GM12878 (cell line): ENCODE results near the gene TIMM10.

Source experiments
- POLR2AphosphoS5 ChIP-seq: IDR thresholded peaks from 2 replicates; pipeline ENCODE4 v1.6.1; 2011; ENCODE audit warnings: mild to moderate bottlenecking, low read length, inconsistent platforms
- SUPT20H ChIP-seq: IDR thresholded peaks from 2 replicates; pipeline ENCODE4 v1.6.1; 2011; ENCODE audit warnings: low read depth, mild to moderate bottlenecking, low read length, moderate library complexity, borderline replicate concordance; ENCODE audit not compliant: control insufficient read depth
- TF ChIP-seq, protein P1 (sequence below), 3 experiments: IDR thresholded peaks in 2 of 3; conservative IDR thresholded peaks in 1 of 3; 2 replicates each; pipeline ENCODE4 v1.5.1; 2011; ENCODE audit warnings: low read depth in 3 of 3, low read length in 3 of 3, mild to moderate bottlenecking in 3 of 3, control low read depth in 2 of 3, moderate library complexity in 2 of 3, inconsistent platforms in 1 of 3, mixed read lengths in 1 of 3; ENCODE audit not compliant: control insufficient read depth in 2 of 3, insufficient read depth in 1 of 3; ENCODE audit errors: extremely low read depth in 1 of 3
- TF ChIP-seq, protein P2 (sequence below): IDR thresholded peaks from 2 replicates; pipeline ENCODE4 v1.6.1; 2011; ENCODE audit warnings: borderline replicate concordance, low read depth, mild to moderate bottlenecking, moderate library complexity, low read length; ENCODE audit not compliant: insufficient read depth, poor library complexity, severe bottlenecking

DNA sequence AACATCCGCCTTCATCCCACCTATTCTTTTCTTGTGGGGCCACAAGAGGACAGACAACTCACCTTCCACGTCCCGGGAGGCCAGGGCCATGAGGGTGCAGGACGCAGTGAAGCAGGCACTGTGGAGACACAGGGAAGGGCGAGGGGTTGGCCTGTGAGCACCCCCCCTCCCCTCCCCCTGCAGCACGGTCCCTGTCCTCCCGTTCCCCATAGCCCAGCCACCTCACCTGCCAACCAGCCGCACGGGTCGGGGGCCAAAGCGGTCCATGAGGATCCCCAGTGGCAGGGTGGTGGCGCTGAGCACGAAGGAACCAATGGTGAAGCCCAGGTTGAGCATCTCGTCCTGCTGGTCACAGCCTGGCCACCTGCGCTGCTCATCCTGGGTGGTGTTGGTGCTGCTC, 29.6 kb downstream of the TIMM10 start:
- TF ChIP-seq, protein P1, sequence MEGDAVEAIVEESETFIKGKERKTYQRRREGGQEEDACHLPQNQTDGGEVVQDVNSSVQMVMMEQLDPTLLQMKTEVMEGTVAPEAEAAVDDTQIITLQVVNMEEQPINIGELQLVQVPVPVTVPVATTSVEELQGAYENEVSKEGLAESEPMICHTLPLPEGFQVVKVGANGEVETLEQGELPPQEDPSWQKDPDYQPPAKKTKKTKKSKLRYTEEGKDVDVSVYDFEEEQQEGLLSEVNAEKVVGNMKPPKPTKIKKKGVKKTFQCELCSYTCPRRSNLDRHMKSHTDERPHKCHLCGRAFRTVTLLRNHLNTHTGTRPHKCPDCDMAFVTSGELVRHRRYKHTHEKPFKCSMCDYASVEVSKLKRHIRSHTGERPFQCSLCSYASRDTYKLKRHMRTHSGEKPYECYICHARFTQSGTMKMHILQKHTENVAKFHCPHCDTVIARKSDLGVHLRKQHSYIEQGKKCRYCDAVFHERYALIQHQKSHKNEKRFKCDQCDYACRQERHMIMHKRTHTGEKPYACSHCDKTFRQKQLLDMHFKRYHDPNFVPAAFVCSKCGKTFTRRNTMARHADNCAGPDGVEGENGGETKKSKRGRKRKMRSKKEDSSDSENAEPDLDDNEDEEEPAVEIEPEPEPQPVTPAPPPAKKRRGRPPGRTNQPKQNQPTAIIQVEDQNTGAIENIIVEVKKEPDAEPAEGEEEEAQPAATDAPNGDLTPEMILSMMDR (IDR thresholded peaks at IDR 0.05 in 2 of 3, conservative IDR thresholded peaks at IDR 0.05 in 1 of 3; ENCODE audit: control insufficient read depth in 2 of 3, extremely low read depth in 1 of 3, insufficient read depth in 1 of 3, low read depth in 3 of 3, low read length in 3 of 3), result no peak
- no peak for TF ChIP-seq POLR2AphosphoS5
- TF ChIP-seq, protein P2, sequence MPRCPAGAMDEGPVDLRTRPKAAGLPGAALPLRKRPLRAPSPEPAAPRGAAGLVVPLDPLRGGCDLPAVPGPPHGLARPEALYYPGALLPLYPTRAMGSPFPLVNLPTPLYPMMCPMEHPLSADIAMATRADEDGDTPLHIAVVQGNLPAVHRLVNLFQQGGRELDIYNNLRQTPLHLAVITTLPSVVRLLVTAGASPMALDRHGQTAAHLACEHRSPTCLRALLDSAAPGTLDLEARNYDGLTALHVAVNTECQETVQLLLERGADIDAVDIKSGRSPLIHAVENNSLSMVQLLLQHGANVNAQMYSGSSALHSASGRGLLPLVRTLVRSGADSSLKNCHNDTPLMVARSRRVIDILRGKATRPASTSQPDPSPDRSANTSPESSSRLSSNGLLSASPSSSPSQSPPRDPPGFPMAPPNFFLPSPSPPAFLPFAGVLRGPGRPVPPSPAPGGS, result no peak
- no peak for TF ChIP-seq SUPT20H
